Ishikawa (cell line): ENCODE data around the gene TNFAIP2.

Experiments used
- CEBPB ChIP-seq: IDR thresholded peaks from 2 replicates; pipeline ENCODE4 v1.6.1; 2012
- CREB1 ChIP-seq: IDR thresholded peaks from 2 replicates; pipeline ENCODE4 v1.6.1; 2012; ENCODE audit warnings: low read depth
- EGR1 ChIP-seq: IDR thresholded peaks from 2 replicates; pipeline ENCODE4 v1.6.1; 2012
- EP300 ChIP-seq: IDR thresholded peaks from 2 replicates; pipeline ENCODE4 v1.6.1; 2012; ENCODE audit warnings: borderline replicate concordance
- FOXM1 ChIP-seq: IDR thresholded peaks from 2 replicates; pipeline ENCODE4 v1.6.1; 2012; ENCODE audit warnings: low read depth, borderline replicate concordance
- MAX ChIP-seq: IDR thresholded peaks from 2 replicates; pipeline ENCODE4 v1.6.1; 2012
- NFIC ChIP-seq: IDR thresholded peaks from 2 replicates; pipeline ENCODE4 v1.6.1; 2012
- RAD21 ChIP-seq: IDR thresholded peaks from 2 replicates; pipeline ENCODE4 v1.6.1; 2012; ENCODE audit warnings: low read depth
- REST ChIP-seq: IDR thresholded peaks from 2 replicates; pipeline ENCODE4 v1.6.1; 2012; ENCODE audit warnings: low read depth, mild to moderate bottlenecking
- TAF1 ChIP-seq: IDR thresholded peaks from 2 replicates; pipeline ENCODE4 v1.6.1; 2012; ENCODE audit warnings: low read depth, mild to moderate bottlenecking
- TCF12 ChIP-seq: IDR thresholded peaks from 2 replicates; pipeline ENCODE4 v1.6.1; 2012; ENCODE audit warnings: low read depth
- TEAD4 ChIP-seq: IDR thresholded peaks from 2 replicates; pipeline ENCODE4 v1.6.1; 2012
- USF1 ChIP-seq: IDR thresholded peaks from 2 replicates; pipeline ENCODE4 v1.6.1; 2012
- YY1 ChIP-seq: IDR thresholded peaks from 2 replicates; pipeline ENCODE4 v1.6.1; 2012; ENCODE audit warnings: low read depth
- ZBTB7A ChIP-seq: IDR thresholded peaks from 2 replicates; pipeline ENCODE4 v1.6.1; 2012; ENCODE audit warnings: low read depth

Gene TNFAIP2

GRCh38 chr14:103090481-103091020 lies 32.7 kb upstream of the TNFAIP2 start:
- TF ChIP-seq TEAD4 (no peak), CREB1 (no peak)

- TF ChIP-seq TCF12 (no peak), NFIC (no peak), USF1 (no peak; the same call in 1 of the 2 replicates), FOXM1 (no peak), MAX (peak; percentile 53; the same call in 1 of the 2 replicates), ZBTB7A (peak; percentile 80), YY1 (no peak), RAD21 (peak; percentile 34; the same call in 1 of the 2 replicates), CEBPB (no peak), TAF1 (no peak), REST (no peak)
Measured at GRCh38 chr14:103091041-103091882, 32.0 kb upstream of the TNFAIP2 start.

GRCh38 chr14:103091883-103092222 lies 31.4 kb upstream of the TNFAIP2 start:
- TF ChIP-seq CEBPB (no peak), TAF1 (no peak), EP300 (no peak), FOXM1 (no peak), TEAD4 (no peak), USF1 (no peak), REST (no peak), EGR1 (no peak), ZBTB7A (no peak)

GRCh38 chr14:103093856-103094405 lies 29.3 kb upstream of the TNFAIP2 start:
- no peak for TF ChIP-seq YY1
- no peak for TF ChIP-seq MAX
- no peak for TF ChIP-seq TAF1
- no peak for TF ChIP-seq USF1
- no peak for TF ChIP-seq TEAD4
- TF ChIP-seq FOXM1: no peak
- no peak for TF ChIP-seq TCF12
- no peak for TF ChIP-seq RAD21
- no peak for TF ChIP-seq EGR1
- no peak for TF ChIP-seq NFIC
- no peak for TF ChIP-seq EP300
- no peak for TF ChIP-seq ZBTB7A
- no peak for TF ChIP-seq CEBPB

GRCh38 chr14:103094406-103095209 lies 28.7 kb upstream of the TNFAIP2 start, which contains the start of gene EXOC3L4:
TSS of gene EXOC3L4 (plus strand) at chr14:103094725. CDS start at chr14:103100220, 5,495 bp downstream.
- TF ChIP-seq CEBPB (no peak), FOXM1 (no peak), NFIC (no peak), TEAD4 (no peak), EP300 (no peak), CREB1 (no peak), USF1 (no peak)
